Esophagus squamous epithelium (tissue), 5 donors: ENCODE results near the gene THRSP. TPM values are rescaled to one million over a fixed set of nuclear protein-coding genes. Genes with fewer than 3 reads are reported as not detected.
A peak's percentile ranks its signal among the peaks of the same experiment; 100 is the strongest.
"Not testable (repeated sequence)": the region's sequence is repeated elsewhere in the genome, so short reads cannot be mapped to it uniquely, and the experiment has no call there.

Experiments used
- DNase-seq: peaks from one replicate; lab custom pipeline; 2025; lab: John Stamatoyannopoulos, UW
- H3K27ac ChIP-seq, 4 donors: fragments of 200-600 bp; sonication (generic); one replicate each; pipeline ENCODE4 v1.5.1; 2016 to 2019; ENCODE audit warnings: mild to moderate bottlenecking in 1 of 4
- H3K27me3 ChIP-seq, 4 donors: fragments of 200-600 bp; sonication (generic); 1 replicate in 3 of 4; 2 replicates in 1 of 4; pipeline versions ENCODE4 v1.5.1 to v1.6.0; 2017 to 2021; ENCODE audit warnings: antibody characterized with exemption in 1 of 4
- H3K36me3 ChIP-seq, 3 donors: fragments of 200-600 bp; sonication (generic); one replicate each; pipeline ENCODE4 v1.5.1; 2016 to 2019
- H3K4me1 ChIP-seq, 3 donors: fragments of 200-600 bp; sonication (generic); one replicate each; pipeline ENCODE4 v1.5.1; 2017 to 2019
- H3K4me3 ChIP-seq, 4 donors: fragments of 200-600 bp; sonication (generic); 1 replicate in 3 of 4; 2 replicates in 1 of 4; pipeline ENCODE4 v1.5.1; 2016 to 2019; ENCODE audit warnings: mild to moderate bottlenecking in 2 of 4, moderate library complexity in 1 of 4
- H3K9me3 ChIP-seq, 3 donors: fragments of 200-600 bp; sonication (generic); one replicate each; pipeline ENCODE4 v1.5.1; 2016 to 2019
- CTCF ChIP-seq, 6 experiments: fragments of 450-650 bp in 4 of 6; fragments of 200-600 bp in 2 of 6; sonication (generic) in 2 of 6; IDR thresholded peaks; one replicate each; pipeline ENCODE4 v1.5.1; 2016 to 2019; ENCODE audit warnings: antibody characterized with exemption in 6 of 6, mild to moderate bottlenecking in 4 of 6, moderate library complexity in 4 of 6
- POLR2A ChIP-seq, 4 donors: fragments of 450-650 bp; IDR thresholded peaks; one replicate each; pipeline ENCODE4 v1.6.1; 2017; ENCODE audit warnings: antibody characterized with exemption in 4 of 4, mild to moderate bottlenecking in 4 of 4, moderate library complexity in 3 of 4
- WGBS, 2 donors: methylation state at CpG; one replicate each; pipeline ENCODE4 v1.1.5; 2018; 5-methylcytosine and 5-hydroxymethylcytosine counted together
- intact Hi-C: fragments of 100-400 bp; cut with DNase I; formaldehyde crosslinking; loops from one replicate; pipeline ENCODE4 v1.15.0; 2022
- total RNA-seq, 4 donors: library from RNA; depleted of rRNA; stranded (reverse); fragments of >200 nt; gene quantifications; one replicate each; pipeline ENCODE4 v1.1.0, GENCODE V29; 2016
- donor health status: DM: yes; HTN: yes; CAD: no.

THRSP gene
- total RNA-seq, 4 donors from 2014 or later = not detected

- no peak overlapping the region for H3K4me3 ChIP-seq
- 71 to 77% methylated on average over 6 of the region's 6 CpGs for WGBS, 2 donors
Observed at GRCh38 chr11:78021611-78022010, 42.0 kb upstream of the THRSP start.

GRCh38 chr11:78022397-78023396, 41.0 kb upstream of the THRSP start, which contains the start of gene KCTD14:
Gene KCTD14 (minus strand): TSS chr11:78023276. CDS start chr11:78023249, 27 bp downstream.
- H3K4me1 ChIP-seq = peaks cover 0 to 19% (median 9%) of the 10 kb centered on the region in 3 donors
- no peaks in the 10 kb centered on the region for H3K27me3 ChIP-seq
- H3K36me3 ChIP-seq = no peaks in the 10 kb centered on the region
- H3K4me3 ChIP-seq = peak within 1 kb of the TSS; percentile 25 to 70 (median 52)
- no peaks in the 10 kb centered on the region for H3K9me3 ChIP-seq
- H3K27ac ChIP-seq = peak within 1 kb of the TSS; percentile 1 to 64 (median 42)
- no peak for TF ChIP-seq CTCF (IDR thresholded peaks at IDR 0.05)
- peak in 1 of 4 donors; percentile 21 for TF ChIP-seq POLR2A (IDR thresholded peaks at IDR 0.05)
- intact Hi-C loops = no loop called here
- no peak for DNase-seq
- WGBS, 2 donors = 3 to 7% methylated on average over 33 to 34 of the region's 37 CpGs

More at GRCh38 chr11:78021611-78022010, 42.0 kb upstream of the THRSP start:
- no peak for TF ChIP-seq CTCF (IDR thresholded peaks at IDR 0.05)
- TF ChIP-seq POLR2A (IDR thresholded peaks at IDR 0.05) = no peak
- peaks cover 0 to 19% (median 9%) of the 10 kb centered on the region in 3 donors for H3K4me1 ChIP-seq
- no peak for DNase-seq
- H3K36me3 ChIP-seq = peaks cover 0 to 4% (median 0%) of the 10 kb centered on the region in 3 donors
- no peak overlapping the region for H3K27ac ChIP-seq
- intact Hi-C loops = no loop called here
- no peaks in the 10 kb centered on the region for H3K9me3 ChIP-seq
- no peaks in the 10 kb centered on the region for H3K27me3 ChIP-seq

GRCh38 chr11:78023426-78023825, 40.2 kb upstream of the THRSP start:
- no peak for TF ChIP-seq POLR2A (IDR thresholded peaks at IDR 0.05)
- Histone ChIP-seq H3K9me3 (no peaks in the 10 kb centered on the region), H3K36me3 (no peaks in the 10 kb centered on the region), H3K4me1 (peaks cover 0 to 19% (median 9%) of the 10 kb centered on the region in 3 donors), H3K27me3 (no peaks in the 10 kb centered on the region), H3K4me3 (peak overlapping the region; percentile 25 to 70 (median 52)), H3K27ac (peak overlapping the region in 1 of 4 donors; percentile 51)
- no peak for DNase-seq
- intact Hi-C loops = no loop called here
- 68 to 69% methylated on average over 7 of the region's 7 CpGs for WGBS, 2 donors

- H3K36me3 ChIP-seq = no peaks in the 10 kb centered on the region
- no peak overlapping the region for H3K4me3 ChIP-seq
- no peaks in the 10 kb centered on the region for H3K27me3 ChIP-seq
- no peak for DNase-seq
- TF ChIP-seq CTCF (IDR thresholded peaks at IDR 0.05) = no peak
- TF ChIP-seq POLR2A (IDR thresholded peaks at IDR 0.05) = no peak
- H3K27ac ChIP-seq = no peak overlapping the region
- H3K9me3 ChIP-seq = no peaks in the 10 kb centered on the region
- intact Hi-C loops = no loop called here
- H3K4me1 ChIP-seq = peaks cover 1 to 29% (median 9%) of the 10 kb centered on the region in 3 donors
Observed at GRCh38 chr11:78025378-78025777, 38.3 kb upstream of the THRSP start.

- Histone ChIP-seq H3K27me3 (no peaks in the 10 kb centered on the region), H3K27ac (no peak overlapping the region), H3K4me3 (no peak overlapping the region), H3K4me1 (peaks cover 6 to 39% (median 6%) of the 10 kb centered on the region in 3 donors), H3K9me3 (no peaks in the 10 kb centered on the region), H3K36me3 (no peaks in the 10 kb centered on the region)
- TF ChIP-seq CTCF (IDR thresholded peaks at IDR 0.05) (no peak), POLR2A (IDR thresholded peaks at IDR 0.05) (no peak)
- intact Hi-C loops = no loop called here
- DNase-seq = no peak
- WGBS, 2 donors = 87 to 95% methylated on average over 2 of the region's 2 CpGs
Observed at GRCh38 chr11:78027759-78028158, 35.9 kb upstream of the THRSP start.

- H3K27ac ChIP-seq, H3K9me3 ChIP-seq, DNase-seq, H3K36me3 ChIP-seq, H3K27me3 ChIP-seq, intact Hi-C loops, H3K4me3 ChIP-seq: not testable (repeated sequence)
- WGBS, 2 donors = 47 to 69% methylated on average over 9 of the region's 9 CpGs
- H3K4me1 ChIP-seq = peaks cover 0 to 33% (median 6%) of the 10 kb centered on the region in 3 donors
Observed at GRCh38 chr11:78028423-78028822, 35.2 kb upstream of the THRSP start.
